Measurements from ENCODE around the gene PCMT1.

PCMT1 gene

DNA sequence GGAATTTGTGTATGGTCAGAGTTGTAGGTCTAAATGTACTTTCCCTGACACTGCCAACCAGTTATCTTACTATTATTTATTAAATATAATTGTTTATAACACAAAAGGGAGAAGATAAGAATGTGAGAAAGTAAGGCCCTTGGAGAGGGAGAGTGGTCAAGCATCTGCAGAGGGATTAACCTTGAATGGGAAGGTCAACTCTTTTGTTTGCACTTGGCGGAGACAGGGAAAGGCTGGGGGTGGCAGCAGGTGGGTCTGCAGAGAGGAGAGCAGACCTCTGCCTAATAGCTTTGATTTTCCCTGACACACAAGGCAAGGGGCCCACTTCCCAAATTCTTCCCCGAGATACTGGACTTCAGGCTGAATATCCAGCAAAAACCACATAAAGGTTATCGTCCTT, 110.4 kb downstream of the PCMT1 start:
- no peaks in the 10 kb centered on the region for H3K27me3 ChIP-seq (ENCODE audit: insufficient read depth, low read depth, severe bottlenecking)
- no peaks in the 10 kb centered on the region for H3K9me3 ChIP-seq (ENCODE audit: severe bottlenecking)
- H3K27ac ChIP-seq: no peak overlapping the region
- DNase-seq: no peak
- no peaks in the 10 kb centered on the region; the same call in 1 of the 2 replicates for H3K36me3 ChIP-seq
- TF ChIP-seq, protein P1, sequence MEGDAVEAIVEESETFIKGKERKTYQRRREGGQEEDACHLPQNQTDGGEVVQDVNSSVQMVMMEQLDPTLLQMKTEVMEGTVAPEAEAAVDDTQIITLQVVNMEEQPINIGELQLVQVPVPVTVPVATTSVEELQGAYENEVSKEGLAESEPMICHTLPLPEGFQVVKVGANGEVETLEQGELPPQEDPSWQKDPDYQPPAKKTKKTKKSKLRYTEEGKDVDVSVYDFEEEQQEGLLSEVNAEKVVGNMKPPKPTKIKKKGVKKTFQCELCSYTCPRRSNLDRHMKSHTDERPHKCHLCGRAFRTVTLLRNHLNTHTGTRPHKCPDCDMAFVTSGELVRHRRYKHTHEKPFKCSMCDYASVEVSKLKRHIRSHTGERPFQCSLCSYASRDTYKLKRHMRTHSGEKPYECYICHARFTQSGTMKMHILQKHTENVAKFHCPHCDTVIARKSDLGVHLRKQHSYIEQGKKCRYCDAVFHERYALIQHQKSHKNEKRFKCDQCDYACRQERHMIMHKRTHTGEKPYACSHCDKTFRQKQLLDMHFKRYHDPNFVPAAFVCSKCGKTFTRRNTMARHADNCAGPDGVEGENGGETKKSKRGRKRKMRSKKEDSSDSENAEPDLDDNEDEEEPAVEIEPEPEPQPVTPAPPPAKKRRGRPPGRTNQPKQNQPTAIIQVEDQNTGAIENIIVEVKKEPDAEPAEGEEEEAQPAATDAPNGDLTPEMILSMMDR (IDR thresholded peaks at IDR 0.05; ENCODE audit: low read depth, low read length): no peak
- no peak overlapping the region for H3K4me3 ChIP-seq (ENCODE audit: low read depth, low read length)

DNA sequence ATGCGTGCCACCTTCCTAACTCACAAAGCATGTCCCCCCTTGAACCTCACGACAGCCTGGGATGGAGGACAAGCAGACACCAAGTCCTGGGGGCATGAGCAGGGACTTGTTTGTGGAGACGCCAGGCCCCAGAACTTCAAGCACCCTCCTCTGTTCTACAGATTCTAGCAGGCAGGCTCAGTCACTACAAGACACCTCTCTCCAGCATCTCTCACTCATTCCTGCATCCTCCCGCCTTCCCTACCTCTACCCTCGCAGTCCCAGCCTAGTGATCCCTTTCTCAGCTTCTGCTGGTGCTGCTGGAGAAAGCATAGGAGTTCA, 110.9 kb downstream of the PCMT1 start:
- Histone ChIP-seq H3K27ac (no peak overlapping the region), H3K4me3 (ENCODE audit: low read depth, low read length) (no peak overlapping the region), H3K27me3 (ENCODE audit: insufficient read depth, low read depth, severe bottlenecking) (no peaks in the 10 kb centered on the region), H3K9me3 (ENCODE audit: severe bottlenecking) (no peaks in the 10 kb centered on the region), H3K36me3 (no peaks in the 10 kb centered on the region; the same call in 1 of the 2 replicates)
- TF ChIP-seq, protein P1 (IDR thresholded peaks at IDR 0.05; ENCODE audit: low read depth, low read length): no peak
- no peak for DNase-seq

Data from WERI-Rb-1 (cell line).